Mucosa of descending colon (tissue), 3 donors: ENCODE data around the gene ZMIZ1. TPM values are rescaled to one million over a fixed set of nuclear protein-coding genes. Genes with fewer than 3 reads are reported as not detected.

ENCODE experiments used
- ATAC-seq: fragments of 200-7000 bp; cut with Tn5 transposase; one replicate; pipeline ENCODE4 v1.9.1; 2020; ENCODE audit warnings: mild to moderate bottlenecking, moderate library complexity
- DNase-seq, 3 donors: peaks; one replicate each; pipeline ENCODE4 v3.0.0-alpha.2; 2020
- H3K36me3 ChIP-seq: fragments of 200-600 bp; one replicate; pipeline ENCODE4 v1.8.0; 2021; ENCODE audit warnings: low read depth, mild to moderate bottlenecking
- H3K4me1 ChIP-seq: fragments of 200-600 bp; one replicate; pipeline ENCODE4 v1.8.0; 2021; ENCODE audit warnings: low read depth, mild to moderate bottlenecking
- H3K4me3 ChIP-seq: fragments of 200-600 bp; one replicate; pipeline ENCODE4 v1.8.0; 2021; ENCODE audit warnings: mild to moderate bottlenecking
- H3K9me3 ChIP-seq: fragments of 200-600 bp; one replicate; pipeline ENCODE4 v1.8.0; 2021; ENCODE audit warnings: mild to moderate bottlenecking
- intact Hi-C, 2 donors: fragments of 100-400 bp; cut with DNase I in 1 of 2; cut with micrococcal nuclease in 1 of 2; formaldehyde crosslinking; loops; one replicate each; pipeline versions ENCODE4 v1.11.0 to v1.11.1; 2022; cut with DNase I, micrococcal nuclease
- total RNA-seq, 3 donors: library from RNA; stranded (reverse); fragmentation: NEBNext Ultra II Directional in 2 of 3; extraction: Animal tissue kit (Norgen Biotek cat#: 25700) in 2 of 3; gene quantifications; one replicate each; pipeline versions ENCODE4 v1.2.1 to v1.2.4, GENCODE V29; 2021 to 2023
- TF ChIP-seq, protein P1 (sequence below): fragments of 200-600 bp; IDR thresholded peaks from one replicate; pipeline ENCODE4 v1.8.0; 2022; ENCODE audit warnings: antibody characterized with exemption, mild to moderate bottlenecking
- donor health status: DM: no; HTN: no; CAD: no; lungs with moderate emphysema.
- donor health status: DM: no; HTN: no; CAD: no.
- donor health status: DM: no; HTN: yes; CAD: no.

ZMIZ1 gene
- total RNA-seq, 3 donors from 2014 or later, result 61.4 to 103 (median 89.1) TPM

- Histone ChIP-seq H3K36me3 (no peaks in the 10 kb centered on the region), H3K9me3 (no peaks in the 10 kb centered on the region), H3K4me1 (peaks cover 20% of the 10 kb centered on the region), H3K4me3 (no peak overlapping the region)
- TF ChIP-seq, protein P1, sequence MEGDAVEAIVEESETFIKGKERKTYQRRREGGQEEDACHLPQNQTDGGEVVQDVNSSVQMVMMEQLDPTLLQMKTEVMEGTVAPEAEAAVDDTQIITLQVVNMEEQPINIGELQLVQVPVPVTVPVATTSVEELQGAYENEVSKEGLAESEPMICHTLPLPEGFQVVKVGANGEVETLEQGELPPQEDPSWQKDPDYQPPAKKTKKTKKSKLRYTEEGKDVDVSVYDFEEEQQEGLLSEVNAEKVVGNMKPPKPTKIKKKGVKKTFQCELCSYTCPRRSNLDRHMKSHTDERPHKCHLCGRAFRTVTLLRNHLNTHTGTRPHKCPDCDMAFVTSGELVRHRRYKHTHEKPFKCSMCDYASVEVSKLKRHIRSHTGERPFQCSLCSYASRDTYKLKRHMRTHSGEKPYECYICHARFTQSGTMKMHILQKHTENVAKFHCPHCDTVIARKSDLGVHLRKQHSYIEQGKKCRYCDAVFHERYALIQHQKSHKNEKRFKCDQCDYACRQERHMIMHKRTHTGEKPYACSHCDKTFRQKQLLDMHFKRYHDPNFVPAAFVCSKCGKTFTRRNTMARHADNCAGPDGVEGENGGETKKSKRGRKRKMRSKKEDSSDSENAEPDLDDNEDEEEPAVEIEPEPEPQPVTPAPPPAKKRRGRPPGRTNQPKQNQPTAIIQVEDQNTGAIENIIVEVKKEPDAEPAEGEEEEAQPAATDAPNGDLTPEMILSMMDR, result no peak
- ATAC-seq, result peak; percentile 35
- DNase-seq, result peak; percentile 54 to 86 (median 63)
- intact Hi-C loops, result no loop called here
These were observed 181.5 kb downstream of the ZMIZ1 start for GRCh38 chr10:79250259-79250658.

DNA sequence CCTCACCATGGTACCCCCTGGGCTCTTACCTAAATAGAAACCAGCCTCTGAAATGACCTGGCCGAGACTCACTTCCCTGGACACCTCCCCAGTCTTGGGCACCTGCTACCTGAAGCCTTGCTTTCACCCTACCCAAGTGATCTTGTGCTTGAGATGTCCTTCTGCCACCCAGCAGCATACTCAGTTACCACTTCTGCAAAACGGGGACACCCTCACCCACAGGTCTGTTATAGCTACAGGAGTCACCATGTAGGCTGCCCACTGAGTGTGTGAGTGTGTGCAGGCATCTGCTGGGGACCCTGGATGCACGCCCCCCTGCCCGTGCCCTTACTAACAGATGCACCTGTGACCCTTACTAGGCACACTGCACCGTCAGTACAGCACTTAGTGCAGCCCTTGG is 183.7 kb downstream of the ZMIZ1 start:
- no peak overlapping the region for H3K4me3 ChIP-seq
- TF ChIP-seq, protein P1, result no peak
- intact Hi-C loops, result no loop called here
- no peaks in the 10 kb centered on the region for H3K9me3 ChIP-seq
- no peaks in the 10 kb centered on the region for H3K36me3 ChIP-seq
- H3K4me1 ChIP-seq, result peaks cover 8% of the 10 kb centered on the region
- no peak for DNase-seq
- ATAC-seq, result no peak

GRCh38 chr10:79252971-79253370 is 184.2 kb downstream of the ZMIZ1 start:
- no peak for ATAC-seq

DNA sequence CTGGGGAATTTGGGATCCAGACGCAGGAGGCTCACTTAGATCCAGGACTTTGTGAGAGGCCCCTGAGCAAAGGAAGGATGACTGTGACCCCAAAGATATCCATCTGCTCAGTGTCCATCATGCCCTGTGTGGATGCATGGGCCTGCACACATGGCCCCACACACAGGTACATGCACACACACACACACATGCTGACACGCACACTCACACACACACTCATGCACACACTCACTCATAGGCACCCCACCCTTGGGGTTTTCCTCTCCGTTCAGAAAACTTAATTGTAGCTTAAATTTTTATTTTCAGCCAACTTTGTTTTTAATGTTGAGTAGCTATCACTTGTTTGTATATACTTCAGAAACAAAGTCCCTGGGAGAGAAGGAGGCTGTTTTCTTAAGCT is 184.9 kb downstream of the ZMIZ1 start:
- H3K36me3 ChIP-seq, result no peaks in the 10 kb centered on the region
- DNase-seq (no peak), ATAC-seq (no peak)
- TF ChIP-seq, protein P1, result no peak
- no peaks in the 10 kb centered on the region for H3K9me3 ChIP-seq
- intact Hi-C loops, result no loop called here
- peaks cover 7% of the 10 kb centered on the region for H3K4me1 ChIP-seq
- no peak overlapping the region for H3K4me3 ChIP-seq

More at GRCh38 chr10:79252971-79253370, 184.2 kb downstream of the ZMIZ1 start:
- TF ChIP-seq, protein P1, result no peak
- H3K4me1 ChIP-seq, result peaks cover 7% of the 10 kb centered on the region
- no peak overlapping the region for H3K4me3 ChIP-seq
- no peaks in the 10 kb centered on the region for H3K9me3 ChIP-seq
- DNase-seq, result no peak
- H3K36me3 ChIP-seq, result no peaks in the 10 kb centered on the region
- intact Hi-C loops, result no loop called here

GRCh38 chr10:79254333-79255006 is 185.7 kb downstream of the ZMIZ1 start:
- intact Hi-C loops, result no loop called here
- no peak for ATAC-seq
- H3K4me3 ChIP-seq, result no peak overlapping the region
- DNase-seq, result no peak
- H3K9me3 ChIP-seq, result no peaks in the 10 kb centered on the region
- peaks cover 7% of the 10 kb centered on the region for H3K4me1 ChIP-seq
- no peaks in the 10 kb centered on the region for H3K36me3 ChIP-seq
- TF ChIP-seq, protein P1, result no peak
